HG03558 (cell line): Measurements from ENCODE around the gene TRAK1.

Experiments
- ATAC-seq: cut with Tn5 transposase; IDR thresholded peaks from one replicate; pipeline ENCODE4 v1.9.1; 2021; ENCODE audit warnings: moderate number of reproducible peaks; ENCODE audit not compliant: unreplicated experiment; ENCODE audit errors: extremely low read depth

TRAK1 gene

DNA sequence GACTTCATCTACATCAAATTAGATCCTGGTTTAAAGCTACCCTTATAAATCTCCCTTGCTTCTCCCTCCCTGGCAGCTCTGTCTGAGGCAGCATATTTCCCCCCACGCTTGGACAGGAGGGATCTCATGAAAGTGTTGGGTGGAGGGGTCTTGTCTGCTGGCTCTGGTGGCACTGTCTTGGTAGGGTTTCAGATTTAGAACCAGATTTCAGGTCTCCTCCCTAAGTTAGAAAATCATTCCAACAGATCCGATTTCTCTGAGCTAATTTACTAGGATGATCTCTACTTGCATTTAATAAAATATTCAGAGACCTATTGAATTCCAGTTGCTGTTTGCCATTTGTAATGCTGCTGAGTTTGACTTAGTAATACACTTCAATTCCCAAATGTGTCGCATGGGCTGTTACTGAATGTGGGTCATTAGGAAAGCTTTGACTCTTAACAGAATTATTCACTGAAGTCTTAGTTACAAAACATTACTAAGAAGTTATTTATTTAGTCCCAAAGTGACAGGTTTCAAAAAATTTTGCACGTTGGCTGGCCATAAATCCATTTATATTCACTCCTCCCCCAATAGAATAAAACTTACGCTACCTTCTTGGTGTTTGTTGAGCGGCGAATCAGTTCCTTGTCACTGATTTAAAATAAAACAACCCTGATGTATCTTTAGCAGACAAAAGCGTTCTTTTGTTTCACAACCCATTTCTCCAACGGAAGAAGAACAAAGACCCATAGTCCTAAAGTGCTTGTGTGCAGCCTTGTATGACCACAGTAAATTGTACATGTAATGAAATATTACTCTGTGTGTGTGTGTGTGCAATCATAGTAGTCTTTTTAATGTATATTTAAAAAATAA lies 84.5 kb downstream of the TRAK1 start:
- no peak for ATAC-seq

DNA sequence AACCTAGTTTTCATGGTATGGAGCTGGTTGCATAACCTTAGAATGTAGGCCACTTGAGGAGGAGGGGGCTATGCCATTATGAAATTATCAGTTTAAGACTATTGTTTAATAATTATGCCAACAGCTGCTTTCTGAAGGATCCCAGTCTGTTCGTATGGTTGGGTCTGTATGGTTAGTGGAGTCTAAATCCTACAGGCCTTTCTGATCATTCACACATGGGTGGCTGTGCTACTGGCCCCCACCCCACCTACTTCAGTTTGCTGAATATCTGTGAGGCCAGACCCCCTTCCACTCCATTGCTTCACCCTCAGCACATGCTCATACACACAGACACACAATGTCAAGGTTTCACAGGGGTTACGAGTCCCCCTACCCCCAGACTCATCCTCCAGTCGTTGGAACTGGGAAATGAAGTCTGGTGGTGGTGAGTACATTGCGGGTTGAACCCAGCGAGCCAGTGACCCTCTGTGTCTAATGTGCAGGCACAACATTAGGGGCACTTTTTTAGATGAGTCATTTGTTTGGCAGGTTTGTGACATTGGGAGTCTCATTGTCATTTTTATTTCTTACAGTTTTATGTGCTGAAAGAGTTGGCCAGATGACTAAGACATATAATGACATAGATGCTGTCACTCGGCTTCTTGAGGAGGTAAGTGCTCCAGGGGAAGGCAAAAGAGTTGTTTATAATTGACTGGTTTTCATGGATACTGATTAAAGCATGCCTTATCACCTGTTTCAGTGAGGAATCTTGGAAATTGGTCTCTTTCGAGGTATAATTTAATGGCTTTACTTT lies 85.3 kb downstream of the TRAK1 start:
- ATAC-seq: no peak

DNA sequence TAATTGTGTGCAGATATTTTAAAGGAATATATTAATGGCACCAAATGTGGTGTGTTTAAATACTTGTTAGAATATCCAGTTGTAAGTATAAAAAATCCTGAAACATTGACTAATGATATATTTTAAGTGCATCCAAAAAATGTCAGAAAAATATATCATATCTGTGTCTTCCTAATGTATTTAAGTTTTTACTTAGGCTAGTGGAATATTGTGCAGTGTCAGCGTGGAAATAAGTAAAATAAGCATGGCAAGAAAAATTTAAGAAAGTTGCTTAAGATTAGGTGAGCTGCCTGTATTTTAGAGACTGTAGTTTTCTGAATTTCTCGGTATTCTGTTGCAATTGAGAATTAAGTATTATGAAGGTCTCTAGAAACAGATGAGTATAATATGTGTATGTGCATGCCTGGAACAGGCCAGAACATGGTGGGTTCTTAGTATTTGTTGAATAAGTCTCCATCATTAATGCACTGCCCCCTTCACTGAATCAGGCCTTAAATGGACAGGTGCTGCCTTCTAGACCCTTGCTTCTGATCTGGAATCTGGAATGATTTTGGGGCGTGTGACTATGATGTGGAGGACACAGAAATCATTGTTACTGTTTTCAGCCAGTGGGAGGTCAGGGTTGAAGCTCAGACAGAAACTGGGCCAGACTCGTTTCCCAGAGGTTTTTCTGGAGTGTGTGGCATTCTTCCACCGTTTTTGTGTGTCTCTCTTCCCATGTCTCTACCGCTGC lies 86.1 kb downstream of the TRAK1 start:
- no peak for ATAC-seq

DNA sequence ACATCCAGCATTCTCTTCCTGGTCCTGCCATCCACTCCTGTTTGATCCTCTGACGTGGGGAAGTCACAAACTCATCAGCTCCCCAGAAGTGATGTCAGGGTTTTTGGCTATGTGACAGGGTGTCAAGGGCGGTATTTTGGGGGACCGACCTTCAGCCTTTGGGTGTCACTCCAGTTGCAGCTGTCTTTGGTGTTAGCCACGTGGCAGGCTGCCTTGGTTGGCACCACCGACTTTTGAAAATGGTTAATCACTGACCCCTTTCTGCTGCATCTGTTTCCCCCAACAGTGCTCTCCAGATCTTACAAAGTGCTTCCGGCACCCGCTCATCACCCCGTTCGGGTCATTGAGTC lies 86.6 kb downstream of the TRAK1 start:
- ATAC-seq: no peak

DNA sequence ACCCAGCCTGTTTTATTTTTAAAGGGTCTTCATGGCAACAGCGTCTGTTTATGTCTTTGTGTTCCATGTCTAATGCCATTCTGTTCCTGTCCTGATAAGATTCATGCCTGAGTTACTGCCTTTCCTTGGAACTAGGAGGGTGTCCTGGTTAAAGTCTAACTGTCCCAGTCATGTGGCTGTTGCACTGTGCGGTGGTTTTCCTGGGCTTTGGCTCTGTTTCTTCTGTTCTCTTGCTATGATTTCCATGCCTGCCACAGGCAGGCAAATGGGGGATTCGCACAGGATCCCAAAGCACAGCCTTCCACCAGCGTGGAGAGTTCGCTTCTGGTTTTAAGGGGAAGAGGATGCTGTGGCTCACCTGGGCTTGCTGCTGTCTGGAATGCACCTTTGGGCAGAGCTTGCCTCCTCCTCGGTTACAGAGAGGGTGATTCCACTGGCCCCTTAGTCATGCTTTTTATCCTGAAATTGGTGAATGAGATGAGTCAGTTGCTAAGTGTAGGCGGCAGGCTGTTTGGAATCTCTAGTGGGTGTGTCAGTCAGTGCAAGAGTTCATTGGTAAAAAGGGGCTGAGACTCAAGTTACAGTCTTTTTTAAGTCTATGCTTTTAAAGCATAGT lies 88.1 kb downstream of the TRAK1 start:
- no peak for ATAC-seq

DNA sequence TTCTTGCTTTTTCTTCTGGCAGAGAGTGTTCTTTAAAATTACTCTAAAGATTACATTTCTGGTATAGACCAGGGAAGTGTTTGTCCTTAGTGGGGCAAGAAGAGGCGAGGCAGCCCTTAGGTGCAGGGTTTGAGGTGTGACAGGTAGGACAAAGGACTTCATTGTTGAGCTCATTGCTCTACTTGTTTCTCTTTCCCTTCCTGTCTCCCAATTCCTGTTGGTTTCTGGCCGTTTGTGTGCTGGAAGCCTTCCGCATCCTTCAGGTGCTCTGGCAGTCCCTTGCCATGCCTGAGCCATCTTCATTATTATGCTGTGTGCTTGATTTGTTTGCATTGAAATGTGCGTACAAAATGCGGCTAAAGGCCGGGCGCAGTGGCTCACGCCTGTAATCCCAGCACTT lies 89.7 kb downstream of the TRAK1 start:
- no peak for ATAC-seq

DNA sequence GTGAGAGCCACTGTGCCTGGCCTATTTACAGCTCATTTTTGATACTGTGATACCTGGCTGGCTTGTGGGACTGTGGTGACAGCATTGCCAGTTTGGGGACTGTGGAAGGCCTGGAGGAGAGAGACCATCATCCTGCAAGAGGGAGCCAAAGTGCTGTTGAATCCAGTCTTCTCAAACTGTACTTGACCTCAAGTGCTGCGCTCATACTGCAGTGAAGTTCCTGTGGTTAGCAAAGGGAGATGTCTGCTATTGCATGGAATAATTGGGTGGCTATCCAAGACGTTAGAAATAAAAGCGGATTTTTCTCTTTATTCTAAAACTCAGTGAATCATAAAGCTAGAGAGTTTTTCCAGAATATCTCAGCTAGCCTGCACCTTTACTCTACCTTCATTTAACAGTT lies 91.4 kb downstream of the TRAK1 start:
- ATAC-seq: no peak

DNA sequence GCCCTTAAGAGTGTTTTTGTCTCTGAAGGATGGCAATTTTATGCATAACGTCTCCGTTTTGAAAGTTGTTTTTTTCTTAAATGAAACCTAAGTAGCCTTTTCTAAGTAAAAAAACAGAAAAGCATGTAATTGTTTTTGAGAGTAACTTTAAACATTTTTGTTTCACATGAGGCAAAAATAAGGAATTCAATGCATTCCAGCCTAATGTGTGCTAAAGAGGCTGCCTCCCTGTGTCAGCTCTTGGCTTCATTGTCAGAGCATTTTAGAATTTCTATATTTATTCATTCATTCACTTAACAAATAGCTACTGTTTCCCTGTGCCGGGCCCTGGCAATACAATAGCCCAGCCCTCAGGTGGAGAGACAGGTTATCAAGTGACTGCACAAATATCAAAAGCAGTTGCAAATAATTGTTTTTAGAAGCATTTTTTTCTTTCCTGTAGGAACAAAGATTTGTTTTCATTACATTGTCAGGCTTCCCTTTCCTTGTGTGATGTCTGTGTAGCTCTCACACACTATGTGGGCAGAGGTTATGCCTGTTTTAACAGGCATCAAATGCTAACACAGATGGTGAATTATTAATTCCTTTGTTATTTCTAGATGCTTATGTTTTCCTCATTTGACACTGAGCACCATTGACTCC lies 93.0 kb downstream of the TRAK1 start:
- no peak for ATAC-seq

DNA sequence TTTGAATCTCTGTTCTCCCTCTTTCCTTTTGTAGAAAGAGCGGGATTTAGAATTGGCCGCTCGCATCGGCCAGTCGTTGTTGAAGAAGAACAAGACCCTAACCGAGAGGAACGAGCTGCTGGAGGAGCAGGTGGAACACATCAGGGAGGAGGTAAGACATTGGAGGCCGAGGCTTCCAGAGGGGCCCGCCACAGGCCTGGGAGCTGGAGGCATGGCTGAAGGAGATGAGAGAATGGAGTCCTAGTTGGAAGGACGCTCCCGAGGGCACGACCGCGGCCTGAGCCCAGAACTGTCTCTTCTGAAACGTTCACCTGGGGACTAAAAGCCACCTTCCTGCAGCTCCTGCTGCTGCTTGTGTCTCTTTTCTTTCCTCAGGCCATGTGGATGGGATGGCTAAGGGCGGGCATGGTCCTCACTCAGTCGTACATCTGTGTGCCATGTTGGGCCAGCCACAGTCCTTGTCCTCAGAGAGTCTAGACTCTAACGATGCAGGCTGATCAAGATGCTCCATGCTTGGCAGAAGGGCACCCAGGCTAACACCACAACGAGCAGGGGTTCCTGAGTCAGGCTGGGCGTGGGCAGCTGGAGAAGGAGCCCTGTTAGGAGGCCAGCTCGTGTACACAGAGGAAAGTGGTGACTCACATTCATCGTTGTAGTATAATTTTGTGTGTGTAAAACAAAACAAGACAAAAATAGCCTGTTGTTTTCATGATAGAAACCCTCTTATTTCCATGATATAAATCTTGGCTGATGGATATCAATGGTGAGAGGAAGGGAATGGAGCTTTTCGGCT lies 93.7 kb downstream of the TRAK1 start:
- ATAC-seq: no peak

DNA sequence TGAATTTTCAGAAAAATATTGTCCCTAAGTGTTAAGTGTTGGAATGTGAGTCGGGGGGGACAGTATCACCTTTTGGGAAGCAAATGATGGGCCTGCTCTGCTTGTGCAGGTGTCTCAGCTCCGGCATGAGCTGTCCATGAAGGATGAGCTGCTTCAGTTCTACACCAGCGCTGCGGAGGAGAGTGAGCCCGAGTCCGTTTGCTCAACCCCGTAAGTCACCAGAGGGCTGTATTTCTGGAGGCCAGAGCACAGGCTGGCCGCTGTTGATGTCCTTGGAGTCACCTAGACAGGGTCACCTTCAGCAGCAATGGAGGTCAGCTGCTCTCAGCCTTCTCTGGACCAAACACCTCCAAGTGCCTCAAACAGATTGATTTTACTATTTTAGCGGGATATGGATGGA lies 96.8 kb downstream of the TRAK1 start:
- ATAC-seq: no peak

DNA sequence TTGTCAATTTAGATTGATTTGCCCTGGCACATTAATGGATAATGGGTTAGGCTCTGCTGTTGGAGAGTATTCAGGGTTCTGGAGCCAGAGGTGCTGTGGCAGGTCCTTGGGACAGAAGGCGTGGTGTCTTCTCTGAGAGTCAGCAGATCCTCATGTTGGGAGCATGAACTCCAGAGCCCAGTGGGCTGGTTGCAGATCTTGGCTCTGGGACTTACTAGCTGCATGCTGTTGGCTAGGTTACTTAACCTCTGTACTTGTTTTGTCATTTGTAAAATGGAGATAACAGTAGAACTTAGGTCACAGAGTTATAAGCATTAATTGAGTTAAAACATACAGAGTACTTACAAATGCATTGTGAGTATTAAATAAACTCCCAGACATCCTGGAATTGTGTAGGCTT lies 97.2 kb downstream of the TRAK1 start:
- ATAC-seq: no peak

DNA sequence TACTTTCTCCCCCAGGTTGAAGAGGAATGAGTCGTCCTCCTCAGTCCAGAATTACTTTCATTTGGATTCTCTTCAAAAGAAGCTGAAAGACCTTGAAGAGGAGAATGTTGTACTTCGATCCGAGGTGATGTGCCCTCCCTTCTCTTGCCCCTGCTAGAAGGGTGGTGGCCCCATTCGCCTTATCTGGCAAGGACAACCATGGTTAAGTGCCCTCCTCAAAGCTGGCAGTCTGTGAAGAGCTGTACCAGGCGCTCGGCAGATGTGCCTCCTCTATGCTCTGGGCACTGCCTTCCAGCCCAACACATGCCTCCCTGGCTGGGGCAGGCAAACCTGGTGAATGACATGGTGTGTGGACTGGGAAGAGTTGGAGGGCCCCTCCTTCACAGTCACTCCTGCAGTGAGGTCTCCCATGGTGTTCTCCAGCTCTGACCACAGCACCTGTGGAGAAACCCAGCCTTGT lies 97.9 kb downstream of the TRAK1 start:
- no peak for ATAC-seq

DNA sequence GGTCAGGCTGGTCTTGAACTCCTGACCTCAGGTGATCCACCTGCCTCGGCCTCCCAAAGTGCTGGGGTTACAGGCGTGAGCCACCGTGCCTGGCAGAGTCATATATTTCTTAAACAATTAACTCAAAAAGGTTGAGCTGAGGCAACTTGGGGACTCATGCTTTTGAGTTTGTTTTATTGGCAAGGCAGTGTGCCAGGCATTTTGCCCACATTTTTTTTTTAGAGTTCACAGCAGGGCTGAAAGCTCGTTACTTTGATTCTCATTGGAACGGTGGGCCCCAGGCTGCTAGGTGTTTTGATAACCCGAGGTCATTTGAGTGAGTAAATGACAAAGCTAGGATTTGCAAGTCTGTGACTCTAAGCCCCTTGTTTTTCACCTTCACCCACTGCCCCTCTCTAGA lies 98.6 kb downstream of the TRAK1 start:
- ATAC-seq: no peak

DNA sequence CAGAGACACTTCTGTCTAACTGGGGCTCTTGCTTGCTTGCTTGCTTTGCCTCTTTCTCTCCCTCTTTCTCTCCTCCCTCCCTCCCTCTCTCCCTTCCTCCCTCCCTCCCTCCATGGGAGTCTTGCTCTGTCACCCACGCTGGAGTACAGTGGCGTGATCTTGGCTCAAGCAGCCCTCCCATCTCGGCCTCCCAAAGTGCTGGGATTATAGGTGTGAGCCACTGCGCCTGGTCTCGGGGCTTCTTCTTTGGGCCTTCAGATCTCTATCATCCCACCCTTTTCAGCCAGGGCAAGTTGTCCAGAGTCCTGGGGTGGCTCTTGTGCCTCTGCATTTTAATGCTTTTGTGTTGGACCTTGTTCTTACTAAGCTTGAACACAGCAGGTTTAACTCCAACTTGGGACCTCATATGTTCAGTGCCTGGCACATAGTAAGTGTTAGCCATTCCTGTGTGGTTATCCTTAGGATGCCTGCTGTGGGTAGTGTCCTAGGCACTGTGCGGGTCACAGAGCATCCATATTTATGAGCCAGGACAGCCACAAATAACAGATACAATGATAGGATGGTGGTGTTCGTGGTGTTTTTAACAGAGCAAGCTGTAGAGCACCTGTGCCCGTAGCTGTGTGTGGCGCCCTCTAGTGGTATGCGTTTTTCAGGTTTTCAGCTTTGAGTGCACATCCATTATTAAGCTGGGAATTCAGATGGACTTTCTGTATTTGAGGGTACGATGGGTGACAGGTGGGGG lies 99.7 kb downstream of the TRAK1 start:
- no peak for ATAC-seq

DNA sequence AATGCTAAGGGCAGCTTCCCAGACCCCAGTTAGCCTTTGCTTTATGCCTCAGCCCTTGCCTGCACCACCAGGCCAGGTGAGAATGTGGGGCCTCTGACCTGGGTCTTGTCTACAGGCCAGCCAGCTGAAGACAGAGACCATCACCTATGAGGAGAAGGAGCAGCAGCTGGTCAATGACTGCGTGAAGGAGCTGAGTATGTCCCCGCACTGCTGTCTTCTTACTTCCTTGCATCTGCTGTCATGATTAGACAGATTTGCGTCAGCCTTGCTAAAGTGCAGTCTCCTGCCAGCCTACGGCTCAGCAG lies 100.2 kb downstream of the TRAK1 start:
- ATAC-seq: no peak

DNA sequence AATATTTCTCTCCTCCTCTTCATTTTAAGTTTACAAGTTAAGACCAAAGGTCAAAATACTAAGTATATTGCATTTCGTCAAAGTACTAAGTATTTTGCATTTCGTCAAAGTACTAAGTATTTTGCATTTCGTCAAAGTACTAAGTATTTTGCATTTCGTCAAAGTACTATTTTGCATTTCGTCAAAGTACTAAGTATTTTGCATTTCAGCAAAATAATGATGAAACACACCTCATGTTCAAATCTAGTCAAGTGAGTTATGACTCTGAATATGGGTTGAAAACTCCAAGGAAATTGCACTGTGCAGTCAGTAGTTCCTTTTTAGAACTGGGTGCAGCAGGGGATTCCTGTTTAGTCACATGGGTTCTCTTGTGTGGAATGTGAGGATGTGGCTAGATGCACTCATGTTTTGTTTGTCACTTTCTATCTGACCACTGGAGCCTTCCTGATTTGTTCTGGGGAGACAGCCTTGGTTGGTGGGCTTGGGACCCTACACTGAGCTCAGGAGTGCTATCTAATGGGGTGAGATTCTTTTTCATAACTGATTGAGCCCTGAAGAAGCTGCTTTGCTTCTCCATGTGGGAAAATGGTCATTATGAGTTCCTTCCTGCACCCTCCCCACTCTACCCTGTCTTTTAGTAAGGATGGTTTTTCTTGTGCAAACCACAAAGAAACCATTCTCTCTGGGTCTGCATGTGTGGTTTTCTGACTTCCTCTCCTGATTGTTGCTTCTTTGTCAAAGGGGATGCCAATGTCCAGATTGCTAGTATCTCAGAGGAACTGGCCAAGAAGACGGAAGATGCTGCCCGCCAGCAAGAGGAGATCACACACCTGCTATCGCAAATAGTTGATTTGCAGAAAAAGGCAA lies 101.4 kb downstream of the TRAK1 start:
- no peak for ATAC-seq

DNA sequence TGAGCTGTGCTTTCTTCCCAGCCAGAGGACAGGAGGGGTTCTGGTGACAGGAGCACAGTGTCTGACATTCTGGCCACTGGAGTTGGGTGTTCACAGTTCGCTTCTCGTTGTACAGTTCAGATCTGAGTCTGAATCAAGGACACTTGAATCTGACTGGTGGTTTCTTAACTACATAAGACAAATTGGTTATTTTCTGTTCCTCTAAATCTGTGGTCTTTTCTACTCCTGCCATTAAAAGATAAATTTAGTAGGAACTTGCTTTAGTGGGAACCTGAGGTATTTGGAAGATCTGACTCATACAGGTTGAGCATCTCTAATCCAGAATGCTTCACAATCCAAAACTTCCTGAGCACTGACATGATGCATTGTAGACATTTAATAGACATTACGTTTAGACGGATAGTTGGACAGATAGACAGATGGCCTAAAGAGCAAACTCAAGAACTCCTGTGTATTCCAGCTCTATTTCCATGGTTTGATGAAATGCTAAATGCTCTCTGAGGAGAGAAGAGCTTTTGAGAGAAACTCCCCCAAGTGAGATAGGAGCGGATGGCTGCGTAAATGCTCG lies 103.9 kb downstream of the TRAK1 start:
- ATAC-seq: no peak
